NB4 (cell line): ENCODE measurements around the gene C6orf62.
"Not testable (repeated sequence)": the region's sequence is repeated elsewhere in the genome, so short reads cannot be mapped to it uniquely, and the experiment has no call there.

Source experiments
- DNase-seq: peaks from one replicate; pipeline ENCODE4 v3.0.0; 2010; ENCODE audit warnings: low read depth
- H3K4me3 ChIP-seq: one replicate; pipeline ENCODE4 v1.5.1; 2011; ENCODE audit warnings: mild to moderate bottlenecking, low read depth, low read length, moderate library complexity
- MYC ChIP-seq: IDR thresholded peaks from 2 replicates; pipeline ENCODE4 v1.6.1; 2011; ENCODE audit warnings: low read depth, low read length
- POLR2A ChIP-seq: IDR thresholded peaks from 2 replicates; pipeline ENCODE4 v1.6.1; 2011; ENCODE audit warnings: mild to moderate bottlenecking; ENCODE audit not compliant: insufficient read length; ENCODE audit errors: extremely low read depth
- TF ChIP-seq, protein P1 (sequence below): IDR thresholded peaks from one replicate; pipeline ENCODE4 v1.5.1; 2012; ENCODE audit warnings: low read depth, low read length
- TF ChIP-seq, protein P2 (sequence below): IDR thresholded peaks from 2 replicates; pipeline ENCODE4 v1.6.1; 2011; ENCODE audit warnings: low read depth, low read length

The C6orf62 gene

DNA sequence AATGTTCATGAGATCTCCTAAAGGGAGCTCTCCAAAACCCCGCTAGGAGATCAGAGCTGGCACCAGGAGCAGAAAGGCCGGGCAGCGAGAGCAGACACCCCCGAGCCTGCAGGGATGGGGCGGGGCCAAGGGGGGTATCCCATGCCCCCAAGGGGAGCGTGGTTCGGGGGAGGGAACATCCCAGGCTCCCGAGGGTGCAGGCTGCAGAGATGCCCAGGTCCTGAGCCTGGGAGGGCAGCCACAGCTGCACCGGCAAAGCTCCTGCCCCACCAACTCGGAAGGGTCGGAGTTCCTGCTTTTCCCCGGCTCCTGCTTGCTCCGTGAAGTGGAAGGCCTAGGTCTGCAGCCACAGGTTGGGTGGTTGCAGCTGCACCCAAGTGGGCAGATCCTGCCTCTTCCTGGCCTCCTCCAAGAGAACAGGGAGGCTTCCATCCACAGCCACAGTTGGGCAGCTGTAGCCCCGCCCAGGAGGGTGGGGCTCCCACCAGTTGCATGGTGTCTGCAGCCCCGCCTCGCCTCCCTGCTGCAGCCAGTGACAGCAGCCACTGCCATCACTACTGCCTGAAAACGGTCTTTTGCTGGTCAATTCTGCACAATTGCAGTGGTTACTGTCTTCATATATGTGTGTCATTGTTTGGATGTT, 42.4 kb upstream of the C6orf62 start:
- H3K4me3 ChIP-seq = no peak overlapping the region
- TF ChIP-seq, protein P1, sequence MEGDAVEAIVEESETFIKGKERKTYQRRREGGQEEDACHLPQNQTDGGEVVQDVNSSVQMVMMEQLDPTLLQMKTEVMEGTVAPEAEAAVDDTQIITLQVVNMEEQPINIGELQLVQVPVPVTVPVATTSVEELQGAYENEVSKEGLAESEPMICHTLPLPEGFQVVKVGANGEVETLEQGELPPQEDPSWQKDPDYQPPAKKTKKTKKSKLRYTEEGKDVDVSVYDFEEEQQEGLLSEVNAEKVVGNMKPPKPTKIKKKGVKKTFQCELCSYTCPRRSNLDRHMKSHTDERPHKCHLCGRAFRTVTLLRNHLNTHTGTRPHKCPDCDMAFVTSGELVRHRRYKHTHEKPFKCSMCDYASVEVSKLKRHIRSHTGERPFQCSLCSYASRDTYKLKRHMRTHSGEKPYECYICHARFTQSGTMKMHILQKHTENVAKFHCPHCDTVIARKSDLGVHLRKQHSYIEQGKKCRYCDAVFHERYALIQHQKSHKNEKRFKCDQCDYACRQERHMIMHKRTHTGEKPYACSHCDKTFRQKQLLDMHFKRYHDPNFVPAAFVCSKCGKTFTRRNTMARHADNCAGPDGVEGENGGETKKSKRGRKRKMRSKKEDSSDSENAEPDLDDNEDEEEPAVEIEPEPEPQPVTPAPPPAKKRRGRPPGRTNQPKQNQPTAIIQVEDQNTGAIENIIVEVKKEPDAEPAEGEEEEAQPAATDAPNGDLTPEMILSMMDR = no peak
- TF ChIP-seq MYC (no peak), POLR2A (no peak)
- TF ChIP-seq, protein P2, sequence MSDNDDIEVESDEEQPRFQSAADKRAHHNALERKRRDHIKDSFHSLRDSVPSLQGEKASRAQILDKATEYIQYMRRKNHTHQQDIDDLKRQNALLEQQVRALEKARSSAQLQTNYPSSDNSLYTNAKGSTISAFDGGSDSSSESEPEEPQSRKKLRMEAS = no peak
- peak; percentile 34 for DNase-seq

DNA sequence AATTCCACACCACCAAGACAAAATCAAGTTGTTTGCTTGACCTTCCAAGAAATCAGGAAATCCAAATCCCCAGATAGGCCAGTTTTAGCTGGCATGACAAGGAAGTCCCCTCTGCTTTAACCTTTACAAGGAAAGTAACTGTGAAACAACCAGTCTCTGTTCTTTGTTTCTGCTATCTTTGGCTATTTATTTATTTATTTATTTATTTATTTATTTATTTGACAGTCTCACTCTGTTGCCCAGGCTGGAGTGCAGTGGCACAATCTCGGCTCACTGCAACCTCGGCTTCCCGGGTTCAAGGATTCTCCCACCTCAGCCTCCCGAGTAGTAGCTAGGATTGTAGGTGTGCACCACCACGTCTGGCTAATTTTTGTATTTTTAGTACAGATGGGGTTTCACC, 41.3 kb upstream of the C6orf62 start:
- H3K4me3 ChIP-seq = no peak overlapping the region
- no peak for DNase-seq
- TF ChIP-seq, protein P1 = no peak
- TF ChIP-seq, protein P2 = no peak
- TF ChIP-seq MYC (no peak), POLR2A (no peak)

DNA sequence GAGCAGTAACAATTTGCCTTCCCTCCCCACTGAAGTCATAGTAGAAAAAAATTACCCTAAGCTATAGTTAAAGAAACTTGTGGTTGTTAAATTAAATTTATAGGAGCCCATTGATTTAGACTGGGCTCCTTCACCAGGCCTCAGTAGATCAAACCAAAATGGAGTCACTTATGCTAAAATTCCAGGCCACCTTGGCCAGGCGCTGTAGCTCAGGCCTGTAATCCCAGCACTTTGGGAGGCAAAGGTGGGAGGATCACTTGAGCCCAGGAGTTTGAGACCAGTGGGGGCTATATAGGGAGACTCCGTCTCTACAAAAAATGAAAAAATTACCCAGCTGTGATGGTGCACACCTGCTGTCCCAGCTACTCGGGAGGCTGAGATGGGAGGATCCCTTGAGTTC, 40.8 kb upstream of the C6orf62 start:
- DNase-seq = no peak
- TF ChIP-seq POLR2A (no peak), MYC (no peak)
- TF ChIP-seq, protein P2 = no peak
- TF ChIP-seq, protein P1 = no peak
- H3K4me3 ChIP-seq = no peak overlapping the region

DNA sequence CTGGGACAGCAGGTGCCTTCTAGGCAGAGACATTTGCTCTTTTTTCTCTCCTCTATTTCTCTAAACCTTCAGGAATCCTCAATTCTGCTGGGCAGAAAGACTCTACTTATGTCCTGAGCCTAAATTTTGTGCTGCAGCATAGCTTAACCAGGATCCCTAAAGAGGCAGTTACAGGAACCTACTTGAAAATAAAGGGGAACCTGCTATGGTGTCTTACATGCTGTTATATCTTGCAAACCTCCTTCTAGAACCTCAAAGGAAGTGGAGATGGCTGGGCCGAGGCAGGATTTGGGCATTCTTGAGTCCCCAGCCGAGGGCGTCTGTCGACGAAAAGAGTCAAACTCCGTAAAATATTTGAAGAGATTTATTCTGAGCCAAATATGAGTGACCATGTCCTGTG, 38.7 kb upstream of the C6orf62 start:
- DNase-seq = peak; percentile 13
- TF ChIP-seq MYC (no peak), POLR2A (no peak)
- TF ChIP-seq, protein P2 = no peak
- TF ChIP-seq, protein P1 = no peak
- H3K4me3 ChIP-seq = no peak overlapping the region

DNA sequence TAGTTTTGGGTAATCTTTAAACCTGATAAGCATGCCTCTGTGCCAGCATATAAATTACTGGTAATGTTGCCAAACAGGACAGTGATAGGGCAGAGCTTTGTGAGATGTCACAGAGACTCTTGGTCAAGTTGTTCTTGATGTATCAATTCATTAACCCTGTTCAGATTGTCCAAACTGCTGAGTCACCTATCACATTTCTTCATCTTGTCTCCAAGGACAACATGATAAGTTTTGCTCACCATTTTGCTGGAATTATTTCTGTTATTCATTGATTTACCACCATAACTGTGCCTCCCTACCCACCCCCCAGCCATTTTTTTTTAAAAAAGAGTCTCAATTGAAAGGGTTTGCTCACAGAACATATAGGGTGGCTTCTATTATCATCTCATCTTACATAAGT, 36.3 kb upstream of the C6orf62 start:
- no peak overlapping the region for H3K4me3 ChIP-seq
- peak; percentile 12 for DNase-seq
- TF ChIP-seq, protein P2 = no peak
- TF ChIP-seq, protein P1 = no peak
- TF ChIP-seq MYC = no peak
- no peak for TF ChIP-seq POLR2A

DNA sequence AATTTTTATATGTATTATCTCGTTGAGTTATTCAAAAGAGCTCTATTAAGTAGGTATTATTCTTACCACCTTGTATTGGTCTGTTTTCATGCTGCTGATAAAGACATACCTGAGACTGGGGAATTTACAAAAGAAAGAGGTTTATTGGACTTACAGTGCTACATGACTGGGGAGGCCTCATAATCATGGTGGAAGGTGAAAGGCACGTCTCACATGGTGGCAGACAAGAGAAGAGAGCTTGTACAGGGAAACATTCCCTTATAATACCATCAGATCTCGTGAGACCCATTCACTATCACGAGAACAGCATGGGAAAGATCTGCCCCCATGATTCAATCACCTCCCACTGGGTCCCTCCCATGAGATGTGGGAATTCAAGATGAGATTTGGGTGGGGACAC, 35.4 kb upstream of the C6orf62 start:
- DNase-seq, H3K4me3 ChIP-seq: not testable (repeated sequence)
